H1 (cell line): ENCODE results near the gene SLC22A24.

Experiments used
- ATF3 ChIP-seq: IDR thresholded peaks from 2 replicates; pipeline ENCODE4 v1.6.1; 2011; ENCODE audit warnings: low read depth, mild to moderate bottlenecking, low read length; ENCODE audit not compliant: insufficient read depth
- CTCF ChIP-seq, 3 experiments: IDR thresholded peaks; 1 replicate in 2 of 3; 2 replicates in 1 of 3; pipeline versions ENCODE4 v1.5.1 to v1.6.1; 2011; ENCODE audit warnings: low read length in 3 of 3, mild to moderate bottlenecking in 3 of 3, inconsistent platforms in 2 of 3, low read depth in 1 of 3, moderate library complexity in 1 of 3; ENCODE audit not compliant: insufficient read depth in 1 of 3; ENCODE audit errors: control extremely low read depth in 1 of 3
- EGR1 ChIP-seq: IDR thresholded peaks from 2 replicates; pipeline ENCODE4 v1.6.1; 2011; ENCODE audit warnings: low read depth, low read length, borderline replicate concordance
- EP300 ChIP-seq, 2 experiments: IDR thresholded peaks; 1 replicate in 1 of 2; 2 replicates in 1 of 2; pipeline ENCODE4 v1.6.1; 2011 to 2012; ENCODE audit warnings: low read depth in 2 of 2, low read length in 2 of 2, mild to moderate bottlenecking in 2 of 2, borderline replicate concordance in 1 of 2, inconsistent platforms in 1 of 2, moderate library complexity in 1 of 2
- EZH2 ChIP-seq: fragments of 200-600 bp; sonication (generic); IDR thresholded peaks from 2 replicates; pipeline ENCODE4 v1.7.1; 2012; ENCODE audit warnings: low read depth, mild to moderate bottlenecking, moderate library complexity, low read length, inconsistent platforms; ENCODE audit not compliant: severe bottlenecking
- POLR2A ChIP-seq, 2 experiments: IDR thresholded peaks; 1 replicate in 1 of 2; 2 replicates in 1 of 2; pipeline ENCODE4 v1.6.1; 2011; ENCODE audit warnings: low read depth in 2 of 2, low read length in 2 of 2, mild to moderate bottlenecking in 2 of 2; ENCODE audit errors: control extremely low read depth in 1 of 2
- POLR2AphosphoS5 ChIP-seq: IDR thresholded peaks from 2 replicates; pipeline ENCODE4 v1.6.1; 2011; ENCODE audit warnings: low read depth, low read length
- RFX5 ChIP-seq: IDR thresholded peaks from 2 replicates; pipeline ENCODE4 v1.6.1; 2011; ENCODE audit warnings: low read depth, low read length, improper control_type of control experiment, borderline replicate concordance
- RXRA ChIP-seq: IDR thresholded peaks from 2 replicates; pipeline ENCODE4 v1.6.1; 2011; ENCODE audit warnings: low read depth, mild to moderate bottlenecking, low read length, moderate library complexity; ENCODE audit not compliant: insufficient read depth
- SIN3A ChIP-seq, 2 experiments: IDR thresholded peaks in 1 of 2; conservative IDR thresholded peaks in 1 of 2; 2 replicates each; pipeline ENCODE4 v1.6.1; 2011 to 2012; ENCODE audit warnings: low read length in 2 of 2, improper control_type of control experiment in 1 of 2, low read depth in 1 of 2, mild to moderate bottlenecking in 1 of 2
- SP2 ChIP-seq: IDR thresholded peaks from 2 replicates; pipeline ENCODE4 v1.6.1; 2012; ENCODE audit warnings: mild to moderate bottlenecking, low read length, inconsistent platforms
- ZNF274 ChIP-seq: IDR thresholded peaks from 2 replicates; pipeline ENCODE4 v1.7.0; 2012; ENCODE audit warnings: low read length, borderline replicate concordance; ENCODE audit errors: extremely low read depth

GRCh38 chr11:63099555-63099954 is 44.5 kb downstream of the SLC22A24 start:
- no peak for TF ChIP-seq CTCF (IDR thresholded peaks at IDR 0.05; ENCODE audit: control extremely low read depth in 1 of 3, insufficient read depth in 1 of 3, low read depth in 1 of 3, low read length in 3 of 3)
- TF ChIP-seq SP2: no peak
- no peak for TF ChIP-seq RFX5
- TF ChIP-seq EP300 (IDR thresholded peaks at IDR 0.05; ENCODE audit: borderline replicate concordance in 1 of 2, low read depth in 2 of 2, low read length in 2 of 2): no peak
- TF ChIP-seq POLR2A (IDR thresholded peaks at IDR 0.05; ENCODE audit: control extremely low read depth in 1 of 2, low read depth in 2 of 2, low read length in 2 of 2): no peak
- TF ChIP-seq ZNF274: no peak
- TF ChIP-seq EZH2: no peak
- TF ChIP-seq POLR2AphosphoS5: no peak
- TF ChIP-seq ATF3: no peak
- TF ChIP-seq SIN3A (conservative IDR thresholded peaks at IDR 0.05 in 1 of 2, IDR thresholded peaks at IDR 0.05 in 1 of 2; ENCODE audit: low read depth in 1 of 2, low read length in 2 of 2): no peak
- TF ChIP-seq RXRA: no peak
- no peak for TF ChIP-seq EGR1
